K562 (cell line): Measurements from ENCODE around the gene PIGQ. TPM values are rescaled to one million over a fixed set of nuclear protein-coding genes. Genes with fewer than 3 reads are reported as not detected.

Source experiments
- ARHGAP35 ChIP-seq: fragments of 450-650 bp; IDR thresholded peaks from 2 replicates; pipeline ENCODE4 v1.6.1; 2018; ENCODE audit not compliant: partially characterized antibody
- BCL6 ChIP-seq: fragments of 250-450 bp; sonication (Bioruptor Pico); IDR thresholded peaks from 2 replicates; pipeline ENCODE4 v1.4.0; 2020
- CTCF ChIP-seq, 3 experiments: IDR thresholded peaks in 2 of 3; conservative IDR thresholded peaks in 1 of 3; 2 replicates each; pipeline ENCODE4 v1.5.1; 2011 to 2012; ENCODE audit warnings: low read length in 3 of 3, mild to moderate bottlenecking in 3 of 3, control low read depth in 2 of 3, improper control_type of control experiment in 1 of 3, inconsistent platforms in 1 of 3, low read depth in 1 of 3, mixed read lengths in 1 of 3, moderate library complexity in 1 of 3; ENCODE audit not compliant: insufficient read depth in 2 of 3
- FOXP1 ChIP-seq: sonication (generic); formaldehyde crosslinking; IDR thresholded peaks from 2 replicates; pipeline ENCODE4 v1.8.0; 2022; ENCODE audit warnings: mild to moderate bottlenecking, missing genetic modification reagents
- GTF2F1 ChIP-seq: IDR thresholded peaks from 2 replicates; pipeline ENCODE4 v1.6.1; 2011; ENCODE audit warnings: low read depth, low read length, improper control_type of control experiment
- HDAC1 ChIP-seq, 2 experiments: fragments of 450-650 bp; IDR thresholded peaks; 2 replicates each; pipeline ENCODE4 v1.6.1; 2016 to 2017; ENCODE audit warnings: inconsistent platforms in 1 of 2, mild to moderate bottlenecking in 1 of 2, moderate library complexity in 1 of 2
- MAX ChIP-seq: sonication (generic); formaldehyde crosslinking; IDR thresholded peaks from 2 replicates; pipeline ENCODE4 v1.9.0; 2022; ENCODE audit warnings: mild to moderate bottlenecking, missing genetic modification reagents
- MYBL2 ChIP-seq, 2 experiments: fragments of 450-650 bp in 1 of 2; sonication (generic) in 1 of 2; formaldehyde crosslinking in 1 of 2; IDR thresholded peaks; 2 replicates each; pipeline versions ENCODE4 v1.6.1 to v1.8.1; 2017 to 2022; ENCODE audit warnings: borderline replicate concordance in 1 of 2, inconsistent platforms in 1 of 2, low read depth in 1 of 2, mild to moderate bottlenecking in 1 of 2, missing genetic modification reagents in 1 of 2, moderate library complexity in 1 of 2
- NFIC ChIP-seq: fragments of 450-650 bp; IDR thresholded peaks from 2 replicates; pipeline ENCODE4 v1.6.1; 2017; ENCODE audit warnings: mild to moderate bottlenecking, inconsistent platforms
- NFRKB ChIP-seq: fragments of 450-650 bp; IDR thresholded peaks from 2 replicates; pipeline ENCODE4 v1.6.1; 2016; ENCODE audit warnings: low read depth
- POLR2AphosphoS5 ChIP-seq: IDR thresholded peaks from 2 replicates; pipeline ENCODE4 v1.6.1; 2011; ENCODE audit warnings: mild to moderate bottlenecking, low read depth, low read length, moderate library complexity; ENCODE audit not compliant: control insufficient read depth, insufficient read depth
- PTTG1 ChIP-seq: fragments of 450-650 bp; IDR thresholded peaks from 2 replicates; pipeline ENCODE4 v1.6.1; 2016; ENCODE audit warnings: low read depth, mild to moderate bottlenecking, missing genetic modification characterization, missing compliant biosample characterization
- SAP30 ChIP-seq: fragments of 200-600 bp; sonication (generic); IDR thresholded peaks from 2 replicates; pipeline ENCODE4 v1.6.1; 2012; ENCODE audit warnings: borderline replicate concordance, low read depth, mild to moderate bottlenecking, moderate library complexity, low read length, control low read depth, inconsistent platforms; ENCODE audit not compliant: insufficient read depth, poor library complexity, severe bottlenecking
- SMAD3 ChIP-seq: fragments of 450-650 bp; formaldehyde crosslinking; conservative IDR thresholded peaks from 2 replicates; pipeline ENCODE4 v1.4.0; 2020; ENCODE audit warnings: mild to moderate bottlenecking
- TAF15 ChIP-seq: fragments of 200-400 bp; formaldehyde crosslinking; IDR thresholded peaks from 2 replicates; pipeline ENCODE4 v1.6.1; 2017; ENCODE audit warnings: mild to moderate bottlenecking, low read depth, low read length, moderate library complexity
- TCF15 ChIP-seq: fragments of 250-450 bp; sonication (Bioruptor Pico); IDR thresholded peaks from 2 replicates; pipeline ENCODE4 v1.8.0; 2022; ENCODE audit warnings: moderate library complexity, mild to moderate bottlenecking, inconsistent platforms
- VEZF1 ChIP-seq: fragments of 200-800 bp; sonication (Bioruptor generic); IDR thresholded peaks from 2 replicates; pipeline ENCODE4 v1.6.1; 2017; ENCODE audit warnings: missing genetic modification characterization, missing compliant biosample characterization
- ZFP91 ChIP-seq: sonication (generic); formaldehyde crosslinking; IDR thresholded peaks from 2 replicates; pipeline ENCODE4 v1.8.0; 2022; ENCODE audit warnings: mild to moderate bottlenecking, missing genetic modification reagents
- ZNF444 ChIP-seq: fragments of 250-450 bp; sonication (Bioruptor Pico); IDR thresholded peaks from 2 replicates; pipeline ENCODE4 v1.4.0; 2020; ENCODE audit warnings: mild to moderate bottlenecking, moderate library complexity
- ZNF507 ChIP-seq: conservative IDR thresholded peaks from 2 replicates; pipeline ENCODE4 v1.6.1; 2017; ENCODE audit warnings: missing genetic modification characterization, missing compliant biosample characterization
- ZNF589 ChIP-seq: fragments of 200-800 bp; sonication (Bioruptor generic); IDR thresholded peaks from 2 replicates; pipeline ENCODE4 v1.6.1; 2016; ENCODE audit warnings: low read depth, missing genetic modification characterization, missing compliant biosample characterization
- polyA plus RNA-seq, 8 experiments: library from polyadenylated mRNA; depleted of rRNA in 4 of 8; stranded (reverse) in 5 of 8; unstranded in 3 of 8; fragments of >200 nt; fragmentation: Nextera tagmentation in 2 of 8; fragmentation: Illumina TruSeq in 1 of 8; extraction: Ambion mirVana in 2 of 8; extraction: Trizol in 1 of 8; gene quantifications; 2 replicates each; pipeline versions ENCODE4 v1.2.1 to v1.2.3, GENCODE V29; 2011 to 2014; ENCODE audit warnings: inconsistent platforms in 1 of 8, missing spikeins in 1 of 8
- total RNA-seq, 7 experiments: library from RNA; depleted of rRNA in 6 of 7; stranded (reverse); fragments of >200 nt in 6 of 7; fragmentation: Illumina TruSeq in 2 of 7; extraction: Trizol in 2 of 7; gene quantifications; 2 replicates each; pipeline versions ENCODE4 v1.2.1 to v1.2.3, GENCODE V29; 2011 to 2021; ENCODE audit warnings: low replicate concordance in 1 of 7

Gene PIGQ
- total and polyA plus RNA-seq, 9 of the 15 experiments (the other 6 are each of a cell fraction or from before 2014, with no cell fraction given) = 0.20 to 49.6 (median 11.7) TPM

- TF ChIP-seq ZFP91 (CRISPR knock-in tag) (no peak), TAF15 (no peak), BCL6 (no peak), ZNF507 (tag) (no peak), NFIC (no peak), MAX (CRISPR knock-in tag) (peak; percentile 41), CTCF (IDR thresholded peaks at IDR 0.05 in 2 of 3, conservative IDR thresholded peaks at IDR 0.05 in 1 of 3; ENCODE audit: insufficient read depth in 2 of 3, low read depth in 1 of 3, low read length in 3 of 3) (0 out of 6 replicates have a peak, but pooled peaks of 1 of the 3 experiments have one; percentile 0), SAP30 (peak; percentile 47), PTTG1 (tag) (no peak), ZNF444 (CRISPR knock-in tag) (no peak), FOXP1 (CRISPR knock-in tag) (peak; percentile 83; the same call in 1 of the 2 replicates), ARHGAP35 (no peak), TCF15 (CRISPR knock-in tag) (no peak), GTF2F1 (no peak), ZNF589 (CRISPR knock-in tag) (no peak), POLR2AphosphoS5 (no peak), SMAD3 (CRISPR knock-in tag) (no peak), NFRKB (no peak), HDAC1 (IDR thresholded peaks at IDR 0.05) (peak in 1 of 2 experiments; percentile 54; a peak in 2 of 4 replicates), MYBL2 (IDR thresholded peaks at IDR 0.05; ENCODE audit: low read depth) (no peak), MYBL2 (CRISPR knock-in tag; IDR thresholded peaks at IDR 0.05; ENCODE audit: borderline replicate concordance) (no peak), VEZF1 (CRISPR knock-in tag) (peak; percentile 100)
Measured at GRCh38 chr16:566475-567372, 3.0 kb upstream of the PIGQ start, which contains the start of gene NHLRC4 (continued).
